Ovary (tissue), 3 donors: Measurements from ENCODE around the gene ZFAND2A.
"Not testable (repeated sequence)": the region's sequence is repeated elsewhere in the genome, so short reads cannot be mapped to it uniquely, and the experiment has no call there.

Source experiments
- POLR2A ChIP-seq: fragments of 450-650 bp; IDR thresholded peaks from one replicate; pipeline ENCODE4 v1.6.1; 2017; ENCODE audit warnings: antibody characterized with exemption, mild to moderate bottlenecking, moderate library complexity
- TF ChIP-seq, protein P1 (sequence below), 3 donors: fragments of 450-650 bp in 2 of 3; fragments of 200-600 bp in 1 of 3; IDR thresholded peaks; one replicate each; pipeline versions ENCODE4 v1.5.1 to v1.8.0; 2016 to 2022; ENCODE audit warnings: antibody characterized with exemption in 3 of 3, mild to moderate bottlenecking in 1 of 3
- donor health status: DM: no; HTN: no; CAD: no.

DNA sequence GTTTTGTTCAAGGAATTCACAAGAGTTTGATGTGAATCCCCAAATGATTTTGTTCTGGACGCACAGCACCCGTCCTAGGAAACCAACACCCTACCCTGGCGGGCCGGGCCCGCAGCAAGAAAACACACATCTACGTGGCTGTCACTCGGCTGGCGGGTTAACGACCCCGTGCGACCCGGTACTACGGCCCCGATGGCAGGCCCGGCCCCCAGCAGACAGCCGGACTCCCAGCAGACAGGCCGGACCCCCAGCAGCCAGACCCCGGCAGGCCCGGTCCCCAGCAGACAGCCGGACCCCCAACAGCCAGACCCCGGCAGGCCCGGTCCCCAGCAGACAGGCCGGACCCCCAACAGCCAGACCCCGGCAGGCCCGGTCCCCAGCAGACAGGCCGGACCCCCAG lies 765 bp downstream of the ZFAND2A start:
- TF ChIP-seq, protein P1, sequence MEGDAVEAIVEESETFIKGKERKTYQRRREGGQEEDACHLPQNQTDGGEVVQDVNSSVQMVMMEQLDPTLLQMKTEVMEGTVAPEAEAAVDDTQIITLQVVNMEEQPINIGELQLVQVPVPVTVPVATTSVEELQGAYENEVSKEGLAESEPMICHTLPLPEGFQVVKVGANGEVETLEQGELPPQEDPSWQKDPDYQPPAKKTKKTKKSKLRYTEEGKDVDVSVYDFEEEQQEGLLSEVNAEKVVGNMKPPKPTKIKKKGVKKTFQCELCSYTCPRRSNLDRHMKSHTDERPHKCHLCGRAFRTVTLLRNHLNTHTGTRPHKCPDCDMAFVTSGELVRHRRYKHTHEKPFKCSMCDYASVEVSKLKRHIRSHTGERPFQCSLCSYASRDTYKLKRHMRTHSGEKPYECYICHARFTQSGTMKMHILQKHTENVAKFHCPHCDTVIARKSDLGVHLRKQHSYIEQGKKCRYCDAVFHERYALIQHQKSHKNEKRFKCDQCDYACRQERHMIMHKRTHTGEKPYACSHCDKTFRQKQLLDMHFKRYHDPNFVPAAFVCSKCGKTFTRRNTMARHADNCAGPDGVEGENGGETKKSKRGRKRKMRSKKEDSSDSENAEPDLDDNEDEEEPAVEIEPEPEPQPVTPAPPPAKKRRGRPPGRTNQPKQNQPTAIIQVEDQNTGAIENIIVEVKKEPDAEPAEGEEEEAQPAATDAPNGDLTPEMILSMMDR (IDR thresholded peaks at IDR 0.05), result not testable (repeated sequence)
- TF ChIP-seq POLR2A, result not testable (repeated sequence)
